Measurements from ENCODE around the gene UVSSA. TPM values are rescaled to one million over a fixed set of nuclear protein-coding genes. Genes with fewer than 3 reads are reported as not detected.

UVSSA gene
- total RNA-seq, 1 donor from 2014 or later = 28.3 TPM

DNA sequence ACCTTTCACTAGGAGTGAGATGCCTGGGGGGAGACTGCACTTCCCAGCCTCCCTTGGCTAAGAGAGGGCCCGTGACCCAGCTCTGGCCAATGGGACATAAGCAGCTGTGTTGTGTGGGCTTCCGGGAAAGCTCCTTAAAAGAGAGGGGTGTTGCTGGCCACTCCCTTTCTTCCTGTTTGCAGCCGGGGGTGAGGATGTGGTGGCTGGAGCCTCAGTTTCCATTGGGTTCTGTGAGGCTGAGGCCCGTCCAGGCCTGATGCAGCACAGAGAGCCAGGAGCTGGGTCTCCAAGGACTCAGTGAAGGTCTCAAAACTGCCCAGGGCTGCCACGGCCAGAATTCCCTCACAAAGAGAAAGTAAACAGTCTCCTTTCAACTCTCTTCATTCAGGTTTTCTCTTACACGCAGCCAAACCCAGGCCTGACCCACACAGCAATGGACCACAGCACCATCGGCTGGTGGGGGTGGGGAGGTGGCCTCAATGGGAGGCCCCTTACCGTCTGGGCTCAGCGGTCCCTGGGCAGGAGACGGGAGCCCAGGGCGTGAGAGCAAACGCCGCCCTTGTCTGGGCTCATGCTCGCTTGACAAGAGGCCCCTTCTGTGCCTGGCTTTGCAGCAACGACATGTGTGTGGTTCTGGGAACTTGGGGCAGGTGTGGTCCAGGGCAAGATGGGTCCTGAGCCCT is 52.6 kb downstream of the UVSSA start:
- Mint-ChIP-seq H3K4me3 (no peak overlapping the region), H3K4me1 (no peaks in the 10 kb centered on the region), H3K36me3 (ENCODE audit: low read depth) (peaks cover 7% of the 10 kb centered on the region), H3K9me3 (peaks cover 3% of the 10 kb centered on the region), H3K27me3 (peaks cover 11% of the 10 kb centered on the region), H3K27ac (no peak overlapping the region)
- intact Hi-C loops (cut with micrococcal nuclease) = loop anchor here (10.0 kb wide), 1 partner anchor 825 kb away; the partner anchor contains the start of gene TMEM271
- no peak for DNase-seq

DNA sequence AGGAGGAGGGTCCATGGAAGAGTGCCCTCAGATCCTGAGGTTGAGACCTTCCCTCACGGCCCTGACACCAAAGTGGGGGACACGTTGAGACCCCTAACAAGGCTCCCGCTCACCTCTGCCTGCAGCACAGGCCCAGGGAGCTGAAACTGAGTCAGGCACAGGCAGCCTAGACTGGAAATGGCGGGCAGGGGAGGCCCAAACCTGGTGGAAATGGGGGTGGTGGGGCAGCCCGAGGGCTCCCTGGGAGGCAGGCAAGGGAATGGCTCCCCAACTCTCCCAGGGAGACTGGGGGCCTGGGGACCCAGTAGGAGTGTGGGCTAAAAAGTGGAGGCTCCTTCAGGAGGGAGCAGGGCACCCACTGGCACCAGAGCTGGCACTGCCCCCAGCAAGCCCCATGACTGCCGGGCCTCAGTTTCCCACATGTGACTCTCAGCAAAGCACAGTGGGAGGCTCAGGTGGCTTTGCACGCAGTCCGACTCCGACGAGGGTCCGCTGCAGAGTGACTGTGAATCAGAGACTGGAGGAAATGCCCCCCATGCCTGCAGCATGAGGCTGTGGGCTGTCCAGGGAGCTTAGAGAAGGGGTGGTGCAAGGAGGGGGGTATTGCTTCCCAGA is 53.3 kb downstream of the UVSSA start:
- H3K36me3 Mint-ChIP-seq (ENCODE audit: low read depth) = peaks cover 10% of the 10 kb centered on the region
- no peak overlapping the region for H3K27ac Mint-ChIP-seq
- peaks cover 15% of the 10 kb centered on the region for H3K27me3 Mint-ChIP-seq
- peaks cover 3% of the 10 kb centered on the region for H3K9me3 Mint-ChIP-seq
- intact Hi-C loops (cut with micrococcal nuclease) = loop anchor here (10.0 kb wide), 1 partner anchor 825 kb away; the partner anchor contains the start of gene TMEM271
- DNase-seq = no peak
- H3K4me1 Mint-ChIP-seq = peaks cover 2% of the 10 kb centered on the region
- no peak overlapping the region for H3K4me3 Mint-ChIP-seq

GRCh38 chr4:1400831-1401408 is 53.9 kb downstream of the UVSSA start:
- Mint-ChIP-seq H3K9me3 (no peaks in the 10 kb centered on the region), H3K27ac (no peak overlapping the region), H3K36me3 (ENCODE audit: low read depth) (peaks cover 7% of the 10 kb centered on the region), H3K27me3 (peaks cover 16% of the 10 kb centered on the region), H3K4me3 (no peak overlapping the region), H3K4me1 (peaks cover 3% of the 10 kb centered on the region)
- intact Hi-C loops (cut with micrococcal nuclease) = loop anchor here (10.0 kb wide), 1 partner anchor 826 kb away; the partner anchor contains the start of gene TMEM271
- DNase-seq = no peak

GRCh38 chr4:1401409-1402020 is 54.5 kb downstream of the UVSSA start:
- H3K27ac Mint-ChIP-seq = peak overlapping the region; percentile 29
- H3K4me3 Mint-ChIP-seq = no peak overlapping the region
- no peaks in the 10 kb centered on the region for H3K9me3 Mint-ChIP-seq
- intact Hi-C loops (cut with micrococcal nuclease) = loop anchor here (10.0 kb wide), 1 partner anchor 827 kb away; the partner anchor contains the start of gene TMEM271
- H3K36me3 Mint-ChIP-seq (ENCODE audit: low read depth) = peaks cover 6% of the 10 kb centered on the region
- no peak for DNase-seq
- H3K27me3 Mint-ChIP-seq = peaks cover 16% of the 10 kb centered on the region
- peaks cover 3% of the 10 kb centered on the region for H3K4me1 Mint-ChIP-seq

DNA sequence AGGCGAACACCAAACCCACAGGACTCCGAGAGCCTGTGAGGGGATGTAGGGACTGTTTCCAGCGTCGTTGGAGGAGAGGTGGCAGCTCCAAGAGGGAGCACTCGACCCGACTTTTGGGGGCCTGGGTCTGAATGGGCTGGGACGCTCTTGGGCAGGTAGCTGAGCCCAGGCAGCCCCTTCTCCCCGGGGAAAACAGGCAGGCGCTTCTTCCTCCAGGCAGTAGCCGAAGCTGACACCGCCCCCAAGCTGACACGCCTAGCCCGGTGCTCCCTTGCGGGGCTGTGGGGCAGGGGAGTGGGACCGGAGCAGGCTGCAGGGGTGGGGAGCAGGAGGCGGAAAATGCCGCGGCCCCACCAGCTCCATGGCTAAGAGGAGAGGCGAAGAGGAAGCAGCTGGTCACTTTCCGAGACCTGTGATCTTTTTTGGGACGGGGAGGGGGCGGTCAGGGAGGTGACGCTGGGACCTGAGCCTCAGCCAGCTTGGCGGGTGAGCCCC is 55.1 kb downstream of the UVSSA start:
- Mint-ChIP-seq H3K4me1 (peaks cover 3% of the 10 kb centered on the region), H3K4me3 (no peak overlapping the region), H3K36me3 (ENCODE audit: low read depth) (peaks cover 4% of the 10 kb centered on the region), H3K27ac (peak overlapping the region; percentile 29), H3K27me3 (peaks cover 16% of the 10 kb centered on the region), H3K9me3 (no peaks in the 10 kb centered on the region)
- DNase-seq = no peak
- intact Hi-C loops (cut with micrococcal nuclease) = loop anchor here (10.0 kb wide), 1 partner anchor 827 kb away; the partner anchor contains the start of gene TMEM271

DNA sequence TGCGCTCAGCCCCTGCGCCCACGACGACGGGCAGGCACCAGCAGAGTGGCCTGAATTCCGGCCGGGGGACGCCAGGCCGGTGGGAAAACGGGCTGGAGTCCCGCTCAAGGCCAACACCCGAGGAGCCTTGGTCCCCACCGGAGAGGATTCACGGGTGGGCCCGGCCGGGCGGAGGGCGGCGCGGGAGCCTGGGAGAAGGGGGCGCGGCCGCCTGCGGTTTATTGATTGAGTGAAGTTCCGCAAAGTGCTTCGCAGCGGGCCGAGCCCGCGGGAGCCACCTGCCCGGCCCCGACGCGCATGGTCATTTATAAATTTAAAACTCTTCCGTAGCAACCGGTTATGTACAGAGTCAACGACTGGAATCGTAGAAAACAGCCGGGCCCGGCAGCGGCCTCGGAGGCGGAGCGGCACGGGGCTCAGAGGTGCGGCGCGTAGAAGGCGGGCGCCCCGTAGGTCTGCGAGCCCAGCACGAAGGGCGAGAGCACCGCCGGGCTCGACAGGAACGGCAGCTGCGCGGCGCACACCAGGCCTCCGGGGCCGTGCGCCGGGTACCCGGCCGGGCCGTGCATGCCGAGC is 55.6 kb downstream of the UVSSA start:
- Mint-ChIP-seq H3K4me3 (no peak overlapping the region), H3K4me1 (peaks cover 5% of the 10 kb centered on the region), H3K36me3 (ENCODE audit: low read depth) (peaks cover 6% of the 10 kb centered on the region), H3K27ac (no peak overlapping the region), H3K27me3 (peaks cover 20% of the 10 kb centered on the region), H3K9me3 (peaks cover 3% of the 10 kb centered on the region)
- peak; percentile 53 for DNase-seq
- intact Hi-C loops (cut with micrococcal nuclease) = loop anchor here (10.0 kb wide), 1 partner anchor 828 kb away; the partner anchor contains the start of gene TMEM271

DNA sequence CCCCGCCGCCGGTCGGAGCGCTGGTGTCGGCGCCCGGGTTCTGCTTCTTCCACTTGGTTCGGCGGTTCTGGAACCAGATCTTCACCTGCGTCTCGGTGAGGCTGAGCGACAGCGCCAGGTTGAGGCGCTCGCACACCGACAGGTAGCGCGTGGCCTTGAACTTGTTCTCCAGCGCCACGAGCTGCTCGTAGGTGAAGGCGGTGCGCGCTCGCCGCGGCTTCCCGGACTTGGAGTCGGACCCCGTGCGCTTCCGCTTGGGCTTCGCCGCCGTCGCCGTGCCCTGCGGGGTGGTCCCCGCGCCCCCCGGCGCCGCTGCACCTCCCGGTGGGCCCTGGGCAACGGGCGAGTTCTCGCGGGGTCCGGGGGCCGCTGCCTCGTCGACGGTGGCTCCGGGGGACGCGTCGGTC is 56.2 kb downstream of the UVSSA start:
- intact Hi-C loops (cut with micrococcal nuclease) = loop anchor here (10.0 kb wide), 1 partner anchor 828 kb away; the partner anchor contains the start of gene TMEM271
- H3K4me3 Mint-ChIP-seq = no peak overlapping the region
- H3K36me3 Mint-ChIP-seq (ENCODE audit: low read depth) = peaks cover 6% of the 10 kb centered on the region
- peaks cover 5% of the 10 kb centered on the region for H3K4me1 Mint-ChIP-seq
- peak; percentile 54 for DNase-seq
- H3K9me3 Mint-ChIP-seq = peaks cover 3% of the 10 kb centered on the region
- H3K27ac Mint-ChIP-seq = no peak overlapping the region
- peaks cover 24% of the 10 kb centered on the region for H3K27me3 Mint-ChIP-seq

DNA sequence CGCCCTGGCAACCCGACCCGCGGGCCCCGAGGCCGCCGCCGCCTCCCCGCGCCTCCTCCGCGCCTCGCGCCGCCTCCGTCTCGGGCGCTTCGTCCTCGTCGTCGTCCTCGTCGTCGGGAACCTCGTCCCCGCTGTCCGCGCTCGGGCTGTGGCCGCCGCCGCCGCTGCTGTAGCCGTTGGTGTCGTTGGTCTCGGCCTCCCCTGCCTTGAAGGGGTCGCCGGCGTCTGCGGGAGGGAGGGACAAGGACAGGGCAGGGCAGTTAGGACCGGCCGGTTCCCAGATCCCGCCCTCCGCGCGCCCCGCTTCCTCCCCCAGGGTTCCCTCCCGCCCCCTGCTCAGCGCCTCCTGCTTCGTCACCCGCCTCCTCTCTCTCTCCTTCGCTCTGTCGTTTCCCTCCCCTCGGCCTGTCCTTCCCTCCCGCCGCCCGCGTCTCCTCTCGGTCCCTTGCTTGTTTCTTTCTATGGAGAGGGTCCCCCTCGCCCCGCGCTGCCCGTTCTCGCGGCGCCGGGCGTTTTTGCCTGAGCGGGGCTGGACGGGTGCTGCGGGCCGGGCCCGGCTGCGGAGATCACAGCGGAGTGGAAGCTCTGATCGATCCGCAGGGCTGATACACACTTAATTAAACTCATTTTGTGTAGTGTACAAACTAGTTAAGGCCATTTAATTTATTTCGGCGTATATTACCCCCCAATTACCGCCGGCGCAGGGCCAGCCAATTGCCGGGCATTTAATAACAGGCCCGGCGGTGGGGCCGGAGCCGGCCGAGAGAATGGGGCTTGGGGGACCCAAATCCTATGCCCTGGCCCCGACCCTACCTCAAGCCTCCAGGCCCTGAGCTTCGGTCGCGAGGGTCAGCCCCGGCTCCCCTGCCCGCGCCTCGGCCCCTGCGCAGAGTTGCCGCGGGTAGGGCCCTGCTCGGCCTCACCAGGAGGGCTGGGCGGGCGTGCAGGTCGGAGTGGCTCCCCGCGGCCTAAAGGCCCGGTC is 56.9 kb downstream of the UVSSA start:
- DNase-seq = peak; percentile 56
- H3K27me3 Mint-ChIP-seq = peaks cover 30% of the 10 kb centered on the region
- no peak overlapping the region for H3K4me3 Mint-ChIP-seq
- H3K36me3 Mint-ChIP-seq (ENCODE audit: low read depth) = peaks cover 9% of the 10 kb centered on the region
- peaks cover 6% of the 10 kb centered on the region for H3K4me1 Mint-ChIP-seq
- intact Hi-C loops (cut with micrococcal nuclease) = loop anchor here (10.0 kb wide), 1 partner anchor 829 kb away; the partner anchor contains the start of gene TMEM271
- H3K9me3 Mint-ChIP-seq = peaks cover 3% of the 10 kb centered on the region
- peak overlapping the region; percentile 20 for H3K27ac Mint-ChIP-seq

DNA sequence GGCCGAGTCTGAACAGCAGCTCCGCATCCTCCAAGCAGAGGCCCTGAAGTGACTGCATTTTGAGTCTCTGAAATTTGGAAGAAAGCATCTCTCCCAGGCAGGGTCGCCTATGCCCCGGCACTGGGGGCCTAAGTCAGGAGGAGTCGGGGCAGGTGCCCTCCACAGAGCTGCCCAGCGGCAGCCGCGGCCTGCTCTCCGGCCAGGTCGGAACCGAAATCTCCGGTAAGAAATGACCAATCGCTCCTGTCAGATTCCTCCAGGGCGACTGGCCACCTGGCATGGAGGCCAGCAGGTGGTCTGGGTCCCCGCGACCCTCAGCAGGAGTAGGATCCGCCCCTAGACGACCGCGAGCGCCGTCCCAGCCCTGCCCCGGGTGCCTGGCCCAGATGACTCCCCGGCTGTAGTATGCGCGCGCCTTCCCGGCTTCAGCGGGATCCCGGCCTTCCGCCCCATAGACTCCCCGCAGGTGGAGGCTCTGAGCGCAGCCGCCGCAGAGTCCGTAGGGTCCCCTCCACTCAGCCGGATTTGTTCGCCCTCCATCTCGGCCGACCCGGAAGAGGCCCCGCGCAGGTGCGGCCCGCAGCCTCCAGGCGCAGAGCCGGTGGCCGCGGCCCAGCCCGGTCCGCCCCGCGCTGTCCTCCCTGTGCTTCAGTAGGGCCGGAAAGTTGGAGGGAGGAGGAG is 57.7 kb downstream of the UVSSA start:
- peak overlapping the region; percentile 11 for H3K27ac Mint-ChIP-seq
- peak; percentile 55 for DNase-seq

GRCh38 chr4:1405254-1405635 is 58.2 kb downstream of the UVSSA start:
- no peak for DNase-seq
- peaks cover 6% of the 10 kb centered on the region for H3K9me3 Mint-ChIP-seq
- H3K36me3 Mint-ChIP-seq (ENCODE audit: low read depth) = peaks cover 9% of the 10 kb centered on the region
- H3K4me3 Mint-ChIP-seq = no peak overlapping the region
- H3K4me1 Mint-ChIP-seq = peaks cover 6% of the 10 kb centered on the region
- peak overlapping the region; percentile 87 for H3K27ac Mint-ChIP-seq
- H3K27me3 Mint-ChIP-seq = peaks cover 34% of the 10 kb centered on the region
- intact Hi-C loops (cut with micrococcal nuclease) = loop anchor here (10.0 kb wide), 1 partner anchor 830 kb away; the partner anchor contains the start of gene TMEM271

More for the DNA sequence above, 57.7 kb downstream of the UVSSA start:
- Mint-ChIP-seq H3K4me3 (no peak overlapping the region), H3K9me3 (peaks cover 6% of the 10 kb centered on the region), H3K36me3 (ENCODE audit: low read depth) (peaks cover 9% of the 10 kb centered on the region), H3K27me3 (peaks cover 34% of the 10 kb centered on the region), H3K4me1 (peaks cover 6% of the 10 kb centered on the region)
- intact Hi-C loops (cut with micrococcal nuclease) = loop anchor here (10.0 kb wide), 1 partner anchor 830 kb away; the partner anchor contains the start of gene TMEM271

DNA sequence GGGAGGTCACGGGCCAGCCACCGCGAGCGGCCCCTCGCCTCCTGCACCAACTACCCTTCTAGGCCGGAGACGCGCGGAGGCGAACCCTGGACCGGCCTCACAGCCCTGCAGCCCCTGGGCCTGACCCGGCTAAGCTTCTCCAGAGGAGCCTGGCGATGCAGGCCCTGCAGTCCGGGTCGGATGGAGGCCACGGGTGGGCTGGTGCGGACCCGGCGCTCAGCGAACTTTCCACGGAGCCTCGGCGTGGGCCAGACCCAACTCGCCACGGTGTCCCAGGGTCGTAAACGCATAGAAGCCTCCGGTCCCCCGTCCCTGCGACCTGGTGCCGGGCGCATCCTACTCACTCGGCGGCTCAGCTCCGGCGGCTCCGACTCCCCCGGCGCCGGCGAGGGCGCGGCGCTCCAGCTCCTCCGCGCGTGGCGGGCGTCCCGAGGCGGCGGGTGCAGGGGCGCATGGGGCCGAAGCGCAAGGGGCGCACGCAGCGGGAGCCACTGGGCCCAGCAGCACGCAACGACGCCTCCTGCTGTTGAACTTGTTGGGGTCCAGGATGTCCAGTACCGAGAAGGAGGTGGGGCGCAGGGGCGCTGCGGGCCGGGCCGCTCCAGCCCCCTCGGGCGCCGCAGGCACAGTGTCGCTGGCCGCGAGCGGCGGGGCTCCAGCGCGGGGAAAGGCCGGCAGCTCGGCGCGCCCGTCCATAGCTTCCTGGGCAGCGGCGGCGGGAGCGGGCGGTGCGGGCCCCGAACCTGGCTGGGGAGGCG is 58.8 kb downstream of the UVSSA start:
- DNase-seq = peak; percentile 55
- intact Hi-C loops (cut with micrococcal nuclease) = loop anchor here (10.0 kb wide), 1 partner anchor 831 kb away; the partner anchor contains the start of gene TMEM271
- H3K27me3 Mint-ChIP-seq = peaks cover 34% of the 10 kb centered on the region
- peaks cover 6% of the 10 kb centered on the region for H3K4me1 Mint-ChIP-seq
- no peak overlapping the region for H3K4me3 Mint-ChIP-seq
- H3K27ac Mint-ChIP-seq = no peak overlapping the region
- H3K9me3 Mint-ChIP-seq = peaks cover 6% of the 10 kb centered on the region
- H3K36me3 Mint-ChIP-seq (ENCODE audit: low read depth) = peaks cover 9% of the 10 kb centered on the region
